PC-3 (cell line): ENCODE results near the gene SCN2B. TPM values are rescaled to one million over a fixed set of nuclear protein-coding genes. Genes with fewer than 3 reads are reported as not detected.

ENCODE experiments used
- ATAC-seq: fragments of 200-7000 bp; cut with Tn5 transposase; 2 replicates; pipeline ENCODE4 v1.9.1; 2020; ENCODE audit warnings: mild to moderate bottlenecking, moderate library complexity
- BruUV-seq: library from RNA; stranded (reverse); fragments of 400-500 nt; replicated peaks from 2 replicates; lab custom pipeline; 2021; lab: Mats Ljungman, UMichigan
- CTCF ChIA-PET: fragments of 300-600 bp; sonication (Branson Sonifier 250); formaldehyde crosslinking; loops from one replicate; lab custom pipeline; 2022; ENCODE audit warnings: antibody characterized with exemption; lab: Charles Lee
- POLR2A ChIA-PET: fragments of 300-600 bp; sonication (Branson Sonifier 250); formaldehyde crosslinking; loops from one replicate; lab custom pipeline; 2022; ENCODE audit warnings: antibody characterized with exemption; ENCODE audit not compliant: unreplicated experiment; lab: Charles Lee
- DNase-seq: peaks from one replicate; pipeline ENCODE4 v3.0.0-alpha.2; 2015
- H2AFZ ChIP-seq: fragments of 300-600 bp; sonication (generic); 2 replicates; pipeline ENCODE4 v1.6.0; 2016; ENCODE audit warnings: antibody characterized with exemption, low read length
- H3F3A ChIP-seq: fragments of 300-600 bp; sonication (generic); one replicate; pipeline ENCODE4 v1.6.0; 2017; ENCODE audit warnings: antibody characterized with exemption, low read length, control low read depth, mild to moderate bottlenecking; ENCODE audit not compliant: unreplicated experiment
- H3K27ac ChIP-seq: fragments of 300-600 bp; sonication (generic); 2 replicates; pipeline ENCODE4 v1.5.1; 2016; ENCODE audit warnings: mild to moderate bottlenecking, low read length
- H3K27me3 ChIP-seq: fragments of 300-600 bp; sonication (generic); 2 replicates; pipeline ENCODE4 v1.6.1; 2016; ENCODE audit warnings: low read length, mixed read lengths
- H3K36me3 ChIP-seq: fragments of 300-600 bp; sonication (generic); 2 replicates; pipeline ENCODE4 v1.6.1; 2016; ENCODE audit warnings: low read depth, mixed run types, low read length, mixed read lengths
- H3K4me1 ChIP-seq: fragments of 300-600 bp; sonication (generic); 2 replicates; pipeline ENCODE4 v1.5.1; 2016; ENCODE audit warnings: low read length; ENCODE audit not compliant: insufficient read depth
- H3K4me2 ChIP-seq: fragments of 300-600 bp; sonication (generic); 2 replicates; pipeline ENCODE4 v1.6.0; 2016; ENCODE audit warnings: low read length
- H3K4me3 ChIP-seq: fragments of 300-600 bp; sonication (generic); 2 replicates; pipeline ENCODE4 v1.5.1; 2016; ENCODE audit warnings: mild to moderate bottlenecking, low read length, mixed read lengths
- H3K79me2 ChIP-seq: fragments of 300-600 bp; sonication (generic); 2 replicates; pipeline ENCODE4 v1.6.1; 2017; ENCODE audit warnings: low read length, mixed read lengths
- H3K9ac ChIP-seq: fragments of 300-600 bp; sonication (generic); 2 replicates; pipeline ENCODE4 v1.6.0; 2016; ENCODE audit warnings: mild to moderate bottlenecking, low read length
- H3K9me2 ChIP-seq: fragments of 300-600 bp; sonication (generic); replicated peaks from 2 replicates; pipeline ENCODE4 v1.6.1; 2016; ENCODE audit warnings: mixed run types, low read length, mixed read lengths
- H3K9me3 ChIP-seq: fragments of 300-600 bp; sonication (generic); 2 replicates; pipeline ENCODE4 v1.6.1; 2016; ENCODE audit warnings: low read length, mixed read lengths
- H4K20me1 ChIP-seq: fragments of 300-600 bp; sonication (generic); 2 replicates; pipeline ENCODE4 v1.6.1; 2016; ENCODE audit warnings: low read length, mixed read lengths
- CTCF ChIP-seq: fragments of 300-600 bp; sonication (generic); conservative IDR thresholded peaks from 2 replicates; pipeline ENCODE4 v1.5.1; 2017; ENCODE audit warnings: antibody characterized with exemption, low read depth, mild to moderate bottlenecking, low read length
- EZH2 ChIP-seq: fragments of 300-600 bp; sonication (generic); IDR thresholded peaks from one replicate; pipeline ENCODE4 v1.6.1; 2017; ENCODE audit warnings: antibody characterized with exemption, mild to moderate bottlenecking, low read length; ENCODE audit not compliant: unreplicated experiment
- EZH2phosphoT487 ChIP-seq: fragments of 300-600 bp; sonication (generic); IDR thresholded peaks from 2 replicates; pipeline ENCODE4 v1.6.1; 2018; ENCODE audit warnings: mild to moderate bottlenecking, antibody characterized with exemption, low read length, borderline replicate concordance
- intact Hi-C: fragments of 100-400 bp; cut with micrococcal nuclease; formaldehyde crosslinking; loops from 2 replicates; pipeline ENCODE4 v1.9.0; 2023
- total RNA-seq: library from RNA; depleted of rRNA; stranded (reverse); fragments of >200 nt; gene quantifications from 2 replicates; pipeline ENCODE4 v1.2.3, GENCODE V29; 2014

The SCN2B gene
- total RNA-seq, 1 experiment from 2014 or later, result not detected

- CTCF ChIA-PET, result no interaction called here
- POLR2A ChIA-PET, result no interaction called here
- H3K4me2 ChIP-seq, result no peak overlapping the region
- H2AFZ ChIP-seq, result no peak overlapping the region
- H3K36me3 ChIP-seq, result no peaks in the 10 kb centered on the region
- no TSS peak for BruUV-seq
- no peak overlapping the region for H3K9ac ChIP-seq
- DNase-seq (no peak), ATAC-seq (no peak)
- H3K4me1 ChIP-seq, result peaks cover 9% of the 10 kb centered on the region; the same call in 1 of the 2 replicates
- intact Hi-C loops, result no loop called here
- H3K9me2 ChIP-seq, result no peaks in the 10 kb centered on the region
- TF ChIP-seq EZH2phosphoT487, result no peak
- TF ChIP-seq EZH2, result no peak
- TF ChIP-seq CTCF, result no peak
- H4K20me1 ChIP-seq, result no peaks in the 10 kb centered on the region
- no peaks in the 10 kb centered on the region for H3F3A ChIP-seq
- no peak overlapping the region for H3K27ac ChIP-seq
- no peaks in the 10 kb centered on the region for H3K79me2 ChIP-seq
- H3K9me3 ChIP-seq, result no peaks in the 10 kb centered on the region
- no peak overlapping the region for H3K4me3 ChIP-seq
- no peaks in the 10 kb centered on the region for H3K27me3 ChIP-seq
Measured at GRCh38 chr11:118217575-118217974, 41.1 kb upstream of the SCN2B start.

GRCh38 chr11:118216621-118217481, 40.4 kb upstream of the SCN2B start:
- no peak for TF ChIP-seq CTCF
- TF ChIP-seq EZH2phosphoT487, result no peak
- no peak for TF ChIP-seq EZH2
- ChIA-PET POLR2A (no interaction called here), CTCF (no interaction called here)
- Histone ChIP-seq H3K27me3 (no peaks in the 10 kb centered on the region), H3K27ac (no peak overlapping the region), H3K9me2 (no peaks in the 10 kb centered on the region), H3F3A (no peaks in the 10 kb centered on the region), H4K20me1 (no peaks in the 10 kb centered on the region), H3K36me3 (no peaks in the 10 kb centered on the region), H2AFZ (no peak overlapping the region), H3K79me2 (no peaks in the 10 kb centered on the region), H3K4me1 (peaks cover 9% of the 10 kb centered on the region; the same call in 1 of the 2 replicates), H3K4me3 (no peak overlapping the region), H3K9ac (no peak overlapping the region), H3K9me3 (no peaks in the 10 kb centered on the region), H3K4me2 (no peak overlapping the region)
- DNase-seq (no peak), ATAC-seq (no peak)
- BruUV-seq, result no TSS peak
- intact Hi-C loops, result no loop called here

- Histone ChIP-seq H3K36me3 (no peaks in the 10 kb centered on the region), H3K4me2 (no peak overlapping the region), H3K9ac (no peak overlapping the region), H2AFZ (no peak overlapping the region), H3K9me3 (no peaks in the 10 kb centered on the region), H3K4me3 (no peak overlapping the region), H3K4me1 (peaks cover 9% of the 10 kb centered on the region; the same call in 1 of the 2 replicates), H3K79me2 (no peaks in the 10 kb centered on the region), H3K27me3 (no peaks in the 10 kb centered on the region), H3F3A (no peaks in the 10 kb centered on the region), H4K20me1 (no peaks in the 10 kb centered on the region), H3K9me2 (no peaks in the 10 kb centered on the region), H3K27ac (no peak overlapping the region)
- no TSS peak for BruUV-seq
- ChIA-PET CTCF (no interaction called here), POLR2A (no interaction called here)
- intact Hi-C loops, result no loop called here
- ATAC-seq (no peak), DNase-seq (no peak)
- TF ChIP-seq EZH2, result no peak
- TF ChIP-seq EZH2phosphoT487, result no peak
- no peak for TF ChIP-seq CTCF
Measured at GRCh38 chr11:118215765-118216164, 39.3 kb upstream of the SCN2B start.
